ENCODE measurements around the gene DEPDC1B. TPM values are rescaled to one million over a fixed set of nuclear protein-coding genes. Genes with fewer than 3 reads are reported as not detected.

The DEPDC1B gene
- total RNA-seq, 2 experiments from 2014 or later, result 34.2 to 40.3 TPM

GRCh38 chr5:60674251-60675069 lies 25.5 kb downstream of the DEPDC1B start:
- CTCF ChIA-PET, result interaction anchor here (0.6 kb wide), 1 partner anchor 877 kb away, joined by 6 read pairs; no protein-coding TSS in a partner anchor
- Mint-ChIP-seq H3K4me3 (no peak overlapping the region), H3K27ac (no peak overlapping the region), H3K27me3 (no peaks in the 10 kb centered on the region), H3K4me1 (no peaks in the 10 kb centered on the region), H3K36me3 (ENCODE audit: low read depth) (no peaks in the 10 kb centered on the region), H3K9me3 (ENCODE audit: low read depth) (no peaks in the 10 kb centered on the region)
- POLR2A ChIA-PET, result no interaction called here
- intact Hi-C loops (cut with DNase I, micrococcal nuclease), result loop anchor here (5.0 to 10.0 kb wide), 3 partner anchors 208 to 273 kb away; partner anchors contain the start of genes ERCC8 (in 2 of the 2) and NDUFAF2 (in 2 of the 2)
- ATAC-seq, result no peak
- no peak for DNase-seq

- no peaks in the 10 kb centered on the region for H3K4me1 Mint-ChIP-seq
- H3K4me3 Mint-ChIP-seq, result no peak overlapping the region
- no peaks in the 10 kb centered on the region for H3K9me3 Mint-ChIP-seq (ENCODE audit: low read depth)
- ChIA-PET POLR2A (no interaction called here), CTCF (no interaction called here)
- no peaks in the 10 kb centered on the region for H3K27me3 Mint-ChIP-seq
- intact Hi-C loops (cut with DNase I, micrococcal nuclease), result loop anchor here in 1 of 2 experiments (10.0 kb wide), 1 partner anchor 271 kb away; the partner anchor contains the start of genes ERCC8 and NDUFAF2
- H3K36me3 Mint-ChIP-seq (ENCODE audit: low read depth), result no peaks in the 10 kb centered on the region
- H3K27ac Mint-ChIP-seq, result no peak overlapping the region
- DNase-seq, result no peak
- ATAC-seq, result no peak
Observed at GRCh38 chr5:60673334-60673733, 26.6 kb downstream of the DEPDC1B start.

- POLR2A ChIA-PET, result no interaction called here
- intact Hi-C loops (cut with DNase I, micrococcal nuclease), result loop anchor here in 1 of 2 experiments (10.0 kb wide), 1 partner anchor 272 kb away; the partner anchor contains the start of genes ERCC8 and NDUFAF2
- Mint-ChIP-seq H3K4me3 (no peak overlapping the region), H3K9me3 (ENCODE audit: low read depth) (no peaks in the 10 kb centered on the region), H3K36me3 (ENCODE audit: low read depth) (no peaks in the 10 kb centered on the region), H3K27me3 (no peaks in the 10 kb centered on the region), H3K27ac (no peak overlapping the region), H3K4me1 (no peaks in the 10 kb centered on the region)
- no peak for DNase-seq
- CTCF ChIA-PET, result no interaction called here
- ATAC-seq, result no peak
Observed at GRCh38 chr5:60672693-60673264, 27.2 kb downstream of the DEPDC1B start.

- ChIA-PET CTCF (no interaction called here), POLR2A (no interaction called here)
- Mint-ChIP-seq H3K36me3 (ENCODE audit: low read depth) (no peaks in the 10 kb centered on the region), H3K9me3 (ENCODE audit: low read depth) (no peaks in the 10 kb centered on the region), H3K27ac (no peak overlapping the region), H3K27me3 (no peaks in the 10 kb centered on the region), H3K4me1 (no peaks in the 10 kb centered on the region), H3K4me3 (no peak overlapping the region)
- no peak for ATAC-seq
- no peak for DNase-seq
- intact Hi-C loops (cut with DNase I, micrococcal nuclease), result loop anchor here in 1 of 2 experiments (10.0 kb wide), 1 partner anchor 273 kb away; the partner anchor contains the start of genes ERCC8 and NDUFAF2
Observed at GRCh38 chr5:60671899-60672692, 27.9 kb downstream of the DEPDC1B start.

- Mint-ChIP-seq H3K9me3 (ENCODE audit: low read depth) (no peaks in the 10 kb centered on the region), H3K4me3 (no peak overlapping the region), H3K36me3 (ENCODE audit: low read depth) (no peaks in the 10 kb centered on the region), H3K27ac (no peak overlapping the region), H3K27me3 (no peaks in the 10 kb centered on the region), H3K4me1 (no peaks in the 10 kb centered on the region)
- POLR2A ChIA-PET, result no interaction called here
- DNase-seq (no peak), ATAC-seq (no peak)
- intact Hi-C loops (cut with DNase I, micrococcal nuclease), result loop anchor here in 1 of 2 experiments (10.0 kb wide), 1 partner anchor 274 kb away; the partner anchor contains the start of genes ERCC8 and NDUFAF2
- CTCF ChIA-PET, result interaction anchor here (2.2 kb wide), 1 partner anchor 857 kb away, joined by 10 read pairs; no protein-coding TSS in a partner anchor
Observed at GRCh38 chr5:60670749-60671148, 29.2 kb downstream of the DEPDC1B start.

GRCh38 chr5:60668686-60669304 lies 31.2 kb downstream of the DEPDC1B start:
- intact Hi-C loops (cut with DNase I, micrococcal nuclease), result loop anchor here (1.0 to 5.0 kb wide), 2 partner anchors 381 to 858 kb away; no protein-coding TSS in a partner anchor
- ChIA-PET POLR2A (no interaction called here), CTCF (interaction anchor here (0.6 to 2.4 kb wide), 19 partner anchors 9 to 858 kb away, joined by 3 to 10 read pairs (median 4); partner anchors contain the start of gene DEPDC1B)
- Mint-ChIP-seq H3K36me3 (ENCODE audit: low read depth) (no peaks in the 10 kb centered on the region), H3K27me3 (no peaks in the 10 kb centered on the region), H3K27ac (no peak overlapping the region), H3K9me3 (ENCODE audit: low read depth) (no peaks in the 10 kb centered on the region), H3K4me3 (no peak overlapping the region), H3K4me1 (no peaks in the 10 kb centered on the region)
- DNase-seq (no peak), ATAC-seq (no peak)

- no peak for ATAC-seq
- intact Hi-C loops (cut with DNase I, micrococcal nuclease), result no loop called here
Observed at GRCh38 chr5:60651872-60652620, 47.9 kb downstream of the DEPDC1B start.

GRCh38 chr5:60649288-60649917 lies 50.6 kb downstream of the DEPDC1B start:
- intact Hi-C loops (cut with DNase I, micrococcal nuclease), result loop anchor here in 1 of 2 experiments (5.0 kb wide), 1 partner anchor 837 kb away; no protein-coding TSS in a partner anchor

More at GRCh38 chr5:60651872-60652620, 47.9 kb downstream of the DEPDC1B start:
- POLR2A ChIA-PET, result no interaction called here
- Mint-ChIP-seq H3K4me1 (no peaks in the 10 kb centered on the region), H3K27me3 (no peaks in the 10 kb centered on the region), H3K27ac (no peak overlapping the region), H3K36me3 (ENCODE audit: low read depth) (no peaks in the 10 kb centered on the region), H3K9me3 (ENCODE audit: low read depth) (peaks cover 2% of the 10 kb centered on the region), H3K4me3 (no peak overlapping the region)
- DNase-seq, result no peak
- CTCF ChIA-PET, result interaction anchor here (0.8 to 1.6 kb wide), 3 partner anchors 17 to 1271 kb away, joined by 3 to 4 read pairs (median 3); no protein-coding TSS in a partner anchor

GRCh38 chr5:60648175-60648574 lies 51.8 kb downstream of the DEPDC1B start:
- Mint-ChIP-seq H3K27ac (no peak overlapping the region), H3K4me1 (no peaks in the 10 kb centered on the region), H3K27me3 (no peaks in the 10 kb centered on the region), H3K9me3 (ENCODE audit: low read depth) (no peaks in the 10 kb centered on the region), H3K36me3 (ENCODE audit: low read depth) (no peaks in the 10 kb centered on the region), H3K4me3 (no peak overlapping the region)
- DNase-seq (no peak), ATAC-seq (no peak)
- intact Hi-C loops (cut with DNase I, micrococcal nuclease), result loop anchor here in 1 of 2 experiments (5.0 kb wide), 1 partner anchor 836 kb away; no protein-coding TSS in a partner anchor
- ChIA-PET POLR2A (no interaction called here), CTCF (no interaction called here)

More at GRCh38 chr5:60649288-60649917, 50.6 kb downstream of the DEPDC1B start:
- ChIA-PET POLR2A (no interaction called here), CTCF (interaction anchor here (1.2 to 1.5 kb wide), 3 partner anchors 19 to 841 kb away, joined by 3 to 4 read pairs (median 4); no protein-coding TSS in a partner anchor)
- no peaks in the 10 kb centered on the region for H3K9me3 Mint-ChIP-seq (ENCODE audit: low read depth)
- H3K27ac Mint-ChIP-seq, result no peak overlapping the region
- H3K4me1 Mint-ChIP-seq, result no peaks in the 10 kb centered on the region
- no peak for DNase-seq
- no peak overlapping the region for H3K4me3 Mint-ChIP-seq
- no peak for ATAC-seq
- no peaks in the 10 kb centered on the region for H3K36me3 Mint-ChIP-seq (ENCODE audit: low read depth)
- H3K27me3 Mint-ChIP-seq, result no peaks in the 10 kb centered on the region

- CTCF ChIA-PET, result interaction anchor here (0.6 to 0.7 kb wide), 2 partner anchors 37 to 160 kb away, joined by 3 read pairs; no protein-coding TSS in a partner anchor
- Mint-ChIP-seq H3K27ac (no peak overlapping the region), H3K27me3 (no peaks in the 10 kb centered on the region), H3K9me3 (ENCODE audit: low read depth) (no peaks in the 10 kb centered on the region), H3K4me1 (no peaks in the 10 kb centered on the region), H3K4me3 (no peak overlapping the region), H3K36me3 (ENCODE audit: low read depth) (peaks cover 8% of the 10 kb centered on the region)
- no peak for ATAC-seq
- POLR2A ChIA-PET, result no interaction called here
- no peak for DNase-seq
- intact Hi-C loops (cut with DNase I, micrococcal nuclease), result no loop called here
Observed at GRCh38 chr5:60640901-60641300, 59.1 kb downstream of the DEPDC1B start.
